OCI-LY3 (cell line): ENCODE data around the gene CHN2.

Experiments used
- H2AFZ ChIP-seq: fragments of 200-600, 300-600 bp; shearing (Covaris generic); 2 replicates; pipeline ENCODE4 v1.6.0; 2014; ENCODE audit warnings: antibody characterized with exemption, low read depth, low read length
- H3K27ac ChIP-seq: fragments of 200-600, 300-600 bp; sonication (generic); 2 replicates; pipeline ENCODE4 v1.5.1; 2014; ENCODE audit warnings: mild to moderate bottlenecking, low read length, moderate library complexity, mixed read lengths
- H3K27me3 ChIP-seq: fragments of 200-600, 300-600 bp; sonication (generic); 2 replicates; pipeline ENCODE4 v1.6.1; 2014; ENCODE audit warnings: low read depth, low read length, mixed read lengths
- H3K36me3 ChIP-seq: fragments of 200-600, 300-600 bp; sonication (generic); replicated peaks from 2 replicates; pipeline ENCODE3; 2014; ENCODE audit warnings: low read depth, low read length, mixed read lengths
- H3K4me1 ChIP-seq: fragments of 300-600, 200-600 bp; sonication (generic); 2 replicates; pipeline ENCODE4 v1.6.1; 2014; ENCODE audit warnings: low read length, mixed read lengths
- H3K4me2 ChIP-seq: fragments of 200-600, 300-600 bp; sonication (generic); 2 replicates; pipeline ENCODE4 v1.6.1; 2014; ENCODE audit warnings: low read length, mixed read lengths
- H3K4me3 ChIP-seq: fragments of 300-600, 200-600 bp; sonication (generic); 2 replicates; pipeline ENCODE4 v1.5.1; 2014; ENCODE audit warnings: antibody characterized with exemption, mild to moderate bottlenecking, low read length, moderate library complexity
- H3K79me2 ChIP-seq: fragments of 300-600, 200-600 bp; shearing (Covaris generic); 2 replicates; pipeline ENCODE4 v1.6.1; 2014; ENCODE audit warnings: mild to moderate bottlenecking, low read length, mixed read lengths
- H3K9ac ChIP-seq: fragments of 300-600, 200-600 bp; shearing (Covaris generic); 2 replicates; pipeline ENCODE4 v1.6.0; 2014; ENCODE audit warnings: mild to moderate bottlenecking, low read length, moderate library complexity
- H3K9me3 ChIP-seq: fragments of 200-600, 300-600 bp; shearing (Covaris generic); 2 replicates; pipeline ENCODE4 v1.6.1; 2014; ENCODE audit warnings: low read length, mixed read lengths; ENCODE audit not compliant: insufficient read depth
- H4K20me1 ChIP-seq: fragments of 200-600, 300-600 bp; sonication (generic); 2 replicates; pipeline ENCODE4 v1.6.1; 2016; ENCODE audit warnings: low read length, mixed read lengths; ENCODE audit not compliant: insufficient read depth
- CTCF ChIP-seq: fragments of 200-600, 300-600 bp; sonication (generic); IDR thresholded peaks from 2 replicates; pipeline ENCODE4 v1.5.1; 2014; ENCODE audit warnings: antibody characterized with exemption, low read length, low read depth
- EZH2phosphoT487 ChIP-seq: fragments of 200-600 bp; shearing (Covaris generic); IDR thresholded peaks from 2 replicates; pipeline ENCODE4 v1.6.1; 2018; ENCODE audit warnings: antibody characterized with exemption, mixed run types, low read depth

Gene CHN2

GRCh38 chr7:29291723-29292618 lies 97.4 kb downstream of the CHN2 start:
- H2AFZ ChIP-seq = no peak overlapping the region
- H3K4me2 ChIP-seq = no peak overlapping the region
- H3K36me3 ChIP-seq = no peaks in the 10 kb centered on the region
- H4K20me1 ChIP-seq = no peaks in the 10 kb centered on the region
- peaks cover 41% of the 10 kb centered on the region for H3K27me3 ChIP-seq
- H3K4me3 ChIP-seq = no peak overlapping the region
- peaks cover 41% of the 10 kb centered on the region for H3K4me1 ChIP-seq
- H3K9ac ChIP-seq = no peak overlapping the region
- H3K79me2 ChIP-seq = no peaks in the 10 kb centered on the region
- TF ChIP-seq EZH2phosphoT487 (no peak), CTCF (no peak)
- no peaks in the 10 kb centered on the region for H3K9me3 ChIP-seq
- H3K27ac ChIP-seq = no peak overlapping the region

- TF ChIP-seq CTCF (no peak), EZH2phosphoT487 (no peak)
- Histone ChIP-seq H3K4me2 (no peak overlapping the region), H3K27me3 (peaks cover 32% of the 10 kb centered on the region), H3K9me3 (no peaks in the 10 kb centered on the region), H3K79me2 (no peaks in the 10 kb centered on the region), H2AFZ (no peak overlapping the region), H3K9ac (no peak overlapping the region), H3K27ac (no peak overlapping the region), H3K4me3 (no peak overlapping the region), H3K36me3 (no peaks in the 10 kb centered on the region), H4K20me1 (no peaks in the 10 kb centered on the region), H3K4me1 (peaks cover 33% of the 10 kb centered on the region)
These were observed 98.5 kb downstream of the CHN2 start for GRCh38 chr7:29292886-29293658.

GRCh38 chr7:29296421-29296820 lies 101.8 kb downstream of the CHN2 start:
- no peaks in the 10 kb centered on the region for H3K9me3 ChIP-seq
- TF ChIP-seq CTCF = no peak
- TF ChIP-seq EZH2phosphoT487 = no peak
- H3K4me1 ChIP-seq = peaks cover 3% of the 10 kb centered on the region; the same call in 1 of the 2 replicates
- no peaks in the 10 kb centered on the region for H3K79me2 ChIP-seq
- no peak overlapping the region for H3K9ac ChIP-seq
- no peak overlapping the region for H3K4me2 ChIP-seq
- peaks cover 16% of the 10 kb centered on the region for H3K27me3 ChIP-seq
- H3K4me3 ChIP-seq = no peak overlapping the region
- no peaks in the 10 kb centered on the region for H4K20me1 ChIP-seq
- no peak overlapping the region for H3K27ac ChIP-seq
- H3K36me3 ChIP-seq = no peaks in the 10 kb centered on the region
- no peak overlapping the region for H2AFZ ChIP-seq
